Pancreas (tissue), 10 donors: ENCODE results near the gene ENHO. TPM values are rescaled to one million over a fixed set of nuclear protein-coding genes. Genes with fewer than 3 reads are reported as not detected.
A peak's percentile ranks its signal among the peaks of the same experiment; 100 is the strongest.

Experiments
- ATAC-seq, 4 donors: fragments of 200-7000 bp; cut with Tn5 transposase; one replicate each; pipeline versions ENCODE4 v1.8.0 to v1.9.1; 2020; ENCODE audit warnings: mild to moderate bottlenecking in 4 of 4, moderate library complexity in 4 of 4
- DNase-seq, 6 donors: peaks; one replicate each; pipeline ENCODE4 v3.0.0-alpha.2; 2020
- FAIRE-seq: peaks from 2 replicates; lab custom pipeline; 2012; peaks lifted over from hg19 to GRCh38; lab: Jason Lieb, UNC
- H3K27ac ChIP-seq, 4 donors: fragments of 200-600 bp; sonication (generic); 1 replicate in 3 of 4; 2 replicates in 1 of 4; pipeline versions ENCODE4 v1.5.0 to v1.8.0; 2020
- H3K27me3 ChIP-seq, 4 donors: fragments of 200-600 bp; one replicate each; pipeline ENCODE4 v1.8.0; 2021
- H3K36me3 ChIP-seq, 3 donors: fragments of 200-600 bp; sonication (generic) in 1 of 3; one replicate each; pipeline versions ENCODE4 v1.5.0 to v1.8.0; 2020 to 2021
- H3K4me1 ChIP-seq, 3 donors: fragments of 200-600 bp; one replicate each; pipeline ENCODE4 v1.8.0; 2021
- H3K4me3 ChIP-seq, 4 donors: fragments of 200-600 bp; sonication (generic) in 2 of 4; one replicate each; pipeline versions ENCODE4 v1.5.0 to v1.8.0; 2020 to 2021
- H3K9me3 ChIP-seq, 4 donors: fragments of 200-600 bp; one replicate each; pipeline ENCODE4 v1.8.0; 2021
- CTCF ChIP-seq, 4 donors: fragments of 200-600 bp; sonication (generic) in 3 of 4; IDR thresholded peaks; one replicate each; pipeline versions ENCODE4 v1.5.0 to v1.8.0; 2021; ENCODE audit warnings: antibody characterized with exemption in 4 of 4
- WGBS, 2 donors: extraction: QIAGEN DNeasy Blood & Tissue Kit; methylation state at CpG; one replicate each; pipeline ENCODE4 v1.1.7; 2013; 5-methylcytosine and 5-hydroxymethylcytosine counted together
- intact Hi-C, 3 donors: fragments of 100-400 bp; cut with DNase I; formaldehyde crosslinking; loops; one replicate each; pipeline versions ENCODE4 v1.11.1 to v1.14.2; 2022
- polyA plus RNA-seq, 2 donors: library from polyadenylated mRNA; stranded (reverse); fragments of 200-250 nt; gene quantifications; one replicate each; pipeline ENCODE4 v1.2.3, GENCODE V29; 2013
- total RNA-seq, 6 donors: library from RNA; stranded (reverse); fragmentation: NEBNext Ultra II Directional in 4 of 6; extraction: Animal tissue kit (Norgen Biotek cat#: 25700) in 4 of 6; gene quantifications; one replicate each; pipeline versions ENCODE4 v1.2.1 to v1.2.4, GENCODE V29; 2021 to 2023
- donor health status: healthy with polysubstance abuse.
- donor health status: DM: no; HTN: no; CAD: no; lungs with moderate emphysema.
- donor health status: DM: no; HTN: no; CAD: no.
- donor health status: control.
- donor health status: control.
- donor health status: Bipolar disorder and iron deficiency.
- donor health status: DM: yes; HTN: yes; CAD: no.
- donor health status: DM: no; HTN: no; CAD: no.
- donor health status: DM: no; HTN: no; CAD: no.
- donor health status: DM: yes; HTN: yes; CAD: no.

ENHO gene
- total and polyA plus RNA-seq, 8 donors = 0.24 to 4.3 (median 0.67) TPM

GRCh38 chr9:34515959-34516358 lies 6.8 kb downstream of the ENHO start:
- Histone ChIP-seq H3K27me3 (no peaks in the 10 kb centered on the region), H3K4me3 (no peak overlapping the region), H3K9me3 (no peaks in the 10 kb centered on the region), H3K27ac (no peak overlapping the region), H3K4me1 (no peaks in the 10 kb centered on the region), H3K36me3 (no peaks in the 10 kb centered on the region)
- intact Hi-C loops = no loop called here
- FAIRE-seq (no peak), ATAC-seq (no peak), DNase-seq (no peak)
- 88 to 93% methylated on average over 3 of the region's 3 CpGs for WGBS, 2 donors
- TF ChIP-seq CTCF (IDR thresholded peaks at IDR 0.05) = no peak

GRCh38 chr9:34514816-34515215 lies 8.0 kb downstream of the ENHO start:
- intact Hi-C loops = no loop called here
- FAIRE-seq (no peak), DNase-seq (no peak), ATAC-seq (no peak)
- no peak for TF ChIP-seq CTCF (IDR thresholded peaks at IDR 0.05)
- Histone ChIP-seq H3K4me3 (no peak overlapping the region), H3K4me1 (no peaks in the 10 kb centered on the region), H3K27ac (no peak overlapping the region), H3K9me3 (no peaks in the 10 kb centered on the region), H3K27me3 (no peaks in the 10 kb centered on the region), H3K36me3 (no peaks in the 10 kb centered on the region)
- 86 to 93% methylated on average over 3 of the region's 3 CpGs for WGBS, 2 donors

GRCh38 chr9:34514401-34514800 lies 8.4 kb downstream of the ENHO start:
- FAIRE-seq = no peak
- H3K27me3 ChIP-seq = no peaks in the 10 kb centered on the region
- intact Hi-C loops = no loop called here
- ATAC-seq = no peak
- no peaks in the 10 kb centered on the region for H3K4me1 ChIP-seq
- no peak for DNase-seq
- H3K36me3 ChIP-seq = no peaks in the 10 kb centered on the region
- no peak overlapping the region for H3K27ac ChIP-seq
- no peak overlapping the region for H3K4me3 ChIP-seq
- no peaks in the 10 kb centered on the region for H3K9me3 ChIP-seq
- TF ChIP-seq CTCF (IDR thresholded peaks at IDR 0.05) = no peak
- 82 to 91% methylated on average over 8 of the region's 8 CpGs for WGBS, 2 donors

GRCh38 chr9:34513567-34514214 lies 9.1 kb downstream of the ENHO start:
- intact Hi-C loops = no loop called here
- Histone ChIP-seq H3K4me3 (no peak overlapping the region), H3K27ac (no peak overlapping the region), H3K36me3 (no peaks in the 10 kb centered on the region), H3K27me3 (no peaks in the 10 kb centered on the region), H3K9me3 (no peaks in the 10 kb centered on the region), H3K4me1 (no peaks in the 10 kb centered on the region)
- no peak for TF ChIP-seq CTCF (IDR thresholded peaks at IDR 0.05)
- WGBS, 2 donors = 88 to 92% methylated on average over 2 of the region's 2 CpGs
- DNase-seq (no peak), FAIRE-seq (no peak), ATAC-seq (peak in 1 of 4 donors; percentile 21)
